Sigmoid colon (tissue), 7 donors: ENCODE data around the gene ELOA. TPM values are rescaled to one million over a fixed set of nuclear protein-coding genes. Genes with fewer than 3 reads are reported as not detected.
"Not testable (repeated sequence)": the region's sequence is repeated elsewhere in the genome, so short reads cannot be mapped to it uniquely, and the experiment has no call there.

Experiments used
- DNase-seq: peaks from one replicate; pipeline ENCODE4 v3.0.0-alpha.2; 2019
- H3K27ac ChIP-seq, 4 donors: fragments of 200-600 bp; sonication (generic); one replicate each; pipeline ENCODE4 v1.5.1; 2016 to 2019; ENCODE audit warnings: mild to moderate bottlenecking in 1 of 4
- H3K27me3 ChIP-seq, 3 donors: fragments of 200-600 bp; sonication (generic); one replicate each; pipeline ENCODE4 v1.5.1; 2019; ENCODE audit warnings: mild to moderate bottlenecking in 1 of 3
- H3K36me3 ChIP-seq, 4 donors: fragments of 200-600 bp; sonication (generic); one replicate each; pipeline ENCODE4 v1.5.1; 2016 to 2019
- H3K4me1 ChIP-seq, 4 donors: fragments of 200-600 bp; sonication (generic); one replicate each; pipeline ENCODE4 v1.5.1; 2017 to 2019
- H3K4me3 ChIP-seq, 4 donors: fragments of 200-600 bp; sonication (generic); one replicate each; pipeline ENCODE4 v1.5.1; 2017 to 2019; ENCODE audit warnings: mild to moderate bottlenecking in 2 of 4, moderate library complexity in 1 of 4
- H3K9me3 ChIP-seq, 4 donors: fragments of 200-600 bp in 3 of 4; sonication (generic) in 3 of 4; one replicate each; pipeline versions ENCODE4 v1.5.1 to v1.6.1; 2013 to 2019
- CTCF ChIP-seq, 4 experiments: fragments of 450-650 bp in 3 of 4; fragments of 200-600 bp in 1 of 4; IDR thresholded peaks; one replicate each; pipeline ENCODE4 v1.5.1; 2016 to 2019; ENCODE audit warnings: antibody characterized with exemption in 4 of 4, mild to moderate bottlenecking in 3 of 4, moderate library complexity in 2 of 4
- EP300 ChIP-seq, 4 donors: sonication (generic); formaldehyde crosslinking; IDR thresholded peaks; one replicate each; pipeline ENCODE4 v1.6.1; 2017; ENCODE audit warnings: antibody characterized with exemption in 4 of 4
- POLR2A ChIP-seq, 2 donors: fragments of 450-650 bp; IDR thresholded peaks; one replicate each; pipeline ENCODE4 v1.6.1; 2016; ENCODE audit warnings: antibody characterized with exemption in 2 of 2, mild to moderate bottlenecking in 2 of 2, moderate library complexity in 2 of 2
- POLR2AphosphoS5 ChIP-seq, 4 donors: sonication (generic); formaldehyde crosslinking; IDR thresholded peaks; one replicate each; pipeline ENCODE4 v1.6.1; 2017; ENCODE audit warnings: antibody characterized with exemption in 4 of 4
- WGBS, 2 donors: extraction: QIAGEN DNeasy Blood & Tissue Kit; methylation state at CpG; one replicate each; pipeline ENCODE4 v1.1.7; 2013; 5-methylcytosine and 5-hydroxymethylcytosine counted together
- intact Hi-C: fragments of 100-400 bp; cut with DNase I; formaldehyde crosslinking; loops from one replicate; pipeline ENCODE4 v1.15.1; 2023
- polyA plus RNA-seq, 3 donors: library from polyadenylated mRNA; stranded (reverse); fragments of 200-250 nt; gene quantifications; one replicate each; pipeline ENCODE4 v1.2.3, GENCODE V29; 2013
- total RNA-seq, 4 donors: library from RNA; depleted of rRNA; stranded (reverse); fragments of >200 nt; gene quantifications; one replicate each; pipeline ENCODE4 v1.1.0, GENCODE V29; 2016
- donor health status: healthy with polysubstance abuse.
- donor health status: Bipolar disorder and iron deficiency.
- donor health status: healthy.

Gene ELOA
- total and polyA plus RNA-seq, 7 donors, result 12.3 to 29.9 (median 25.7) TPM

DNA sequence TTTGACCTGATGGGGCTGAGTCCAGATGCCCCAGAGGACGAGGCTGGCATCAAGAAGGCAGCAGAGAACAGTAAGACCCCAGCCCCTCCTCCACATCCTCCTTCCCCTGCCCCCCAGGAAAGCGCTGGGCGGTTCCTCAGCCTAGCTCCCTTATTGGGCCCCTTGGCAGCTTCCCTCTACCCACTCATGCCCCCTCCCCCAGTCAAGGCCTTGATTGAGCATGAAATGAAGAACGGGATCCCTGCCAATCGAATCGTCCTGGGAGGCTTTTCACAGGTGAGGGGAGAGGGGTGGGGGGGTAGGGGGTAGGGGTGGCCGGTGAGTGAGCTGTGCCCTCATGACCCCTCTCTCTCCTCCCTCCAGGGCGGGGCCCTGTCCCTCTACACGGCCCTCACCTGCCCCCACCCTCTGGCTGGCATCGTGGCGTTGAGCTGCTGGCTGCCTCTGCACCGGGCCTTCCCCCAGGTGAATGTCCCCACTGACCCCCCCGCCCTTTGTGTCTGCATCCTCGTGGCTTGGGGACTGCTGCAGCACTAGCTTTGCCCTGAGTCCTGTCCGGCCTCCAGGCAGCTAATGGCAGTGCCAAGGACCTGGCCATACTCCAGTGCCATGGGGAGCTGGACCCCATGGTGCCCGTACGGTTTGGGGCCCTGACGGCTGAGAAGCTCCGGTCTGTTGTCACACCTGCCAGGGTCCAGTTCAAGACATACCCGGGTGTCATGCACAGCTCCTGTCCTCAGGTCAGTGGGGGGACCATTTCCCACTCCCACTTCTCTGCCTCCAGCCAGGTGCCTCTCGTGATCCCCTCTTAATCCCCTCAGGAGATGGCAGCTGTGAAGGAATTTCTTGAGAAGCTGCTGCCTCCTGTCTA is 50.8 kb downstream of the ELOA start:
- peak; percentile 55 for DNase-seq
- peaks cover 0 to 25% (median 8%) of the 10 kb centered on the region in 4 donors for H3K36me3 ChIP-seq
- TF ChIP-seq CTCF (IDR thresholded peaks at IDR 0.05) (no peak), POLR2A (IDR thresholded peaks at IDR 0.05) (no peak), EP300 (IDR thresholded peaks at IDR 0.05) (no peak), POLR2AphosphoS5 (IDR thresholded peaks at IDR 0.05) (no peak)
- 61 to 78% methylated on average over 21 of the region's 21 CpGs for WGBS, 2 donors
- H3K27me3 ChIP-seq, result no peaks in the 10 kb centered on the region
- peaks cover 0 to 41% (median 33%) of the 10 kb centered on the region in 4 donors for H3K4me1 ChIP-seq
- no peaks in the 10 kb centered on the region for H3K9me3 ChIP-seq
- H3K4me3 ChIP-seq, result no peak overlapping the region
- peak overlapping the region; percentile 12 to 82 (median 20) for H3K27ac ChIP-seq
- intact Hi-C loops, result no loop called here

DNA sequence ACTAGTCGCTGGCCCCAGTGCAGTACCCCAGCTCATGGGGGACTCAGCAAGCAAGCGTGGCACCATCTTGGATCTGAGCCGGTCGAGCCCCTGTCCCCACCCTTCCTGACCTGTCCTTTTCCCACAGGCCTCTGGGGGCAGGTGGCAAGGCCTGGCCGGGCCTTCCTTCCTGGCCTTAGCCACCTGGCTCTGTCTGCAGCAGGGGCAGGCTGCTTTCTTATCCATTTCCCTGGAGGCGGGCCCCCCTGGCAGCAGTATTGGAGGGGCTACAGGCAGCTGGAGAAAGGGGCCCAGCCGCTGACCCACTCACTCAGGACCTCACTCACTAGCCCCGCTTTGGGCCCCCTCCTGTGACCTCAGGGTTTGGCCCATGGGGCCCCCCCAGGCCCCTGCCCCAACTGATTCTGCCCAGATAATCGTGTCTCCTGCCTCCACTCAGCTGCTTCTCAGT is 51.5 kb downstream of the ELOA start:
- H3K27me3 ChIP-seq, DNase-seq, H3K27ac ChIP-seq, H3K4me3 ChIP-seq, intact Hi-C loops, H3K9me3 ChIP-seq: not testable (repeated sequence)
- Histone ChIP-seq H3K36me3 (peaks cover 0 to 25% (median 8%) of the 10 kb centered on the region in 4 donors), H3K4me1 (peaks cover 0 to 48% (median 40%) of the 10 kb centered on the region in 4 donors)
- 77 to 86% methylated on average over 9 of the region's 9 CpGs for WGBS, 2 donors

DNA sequence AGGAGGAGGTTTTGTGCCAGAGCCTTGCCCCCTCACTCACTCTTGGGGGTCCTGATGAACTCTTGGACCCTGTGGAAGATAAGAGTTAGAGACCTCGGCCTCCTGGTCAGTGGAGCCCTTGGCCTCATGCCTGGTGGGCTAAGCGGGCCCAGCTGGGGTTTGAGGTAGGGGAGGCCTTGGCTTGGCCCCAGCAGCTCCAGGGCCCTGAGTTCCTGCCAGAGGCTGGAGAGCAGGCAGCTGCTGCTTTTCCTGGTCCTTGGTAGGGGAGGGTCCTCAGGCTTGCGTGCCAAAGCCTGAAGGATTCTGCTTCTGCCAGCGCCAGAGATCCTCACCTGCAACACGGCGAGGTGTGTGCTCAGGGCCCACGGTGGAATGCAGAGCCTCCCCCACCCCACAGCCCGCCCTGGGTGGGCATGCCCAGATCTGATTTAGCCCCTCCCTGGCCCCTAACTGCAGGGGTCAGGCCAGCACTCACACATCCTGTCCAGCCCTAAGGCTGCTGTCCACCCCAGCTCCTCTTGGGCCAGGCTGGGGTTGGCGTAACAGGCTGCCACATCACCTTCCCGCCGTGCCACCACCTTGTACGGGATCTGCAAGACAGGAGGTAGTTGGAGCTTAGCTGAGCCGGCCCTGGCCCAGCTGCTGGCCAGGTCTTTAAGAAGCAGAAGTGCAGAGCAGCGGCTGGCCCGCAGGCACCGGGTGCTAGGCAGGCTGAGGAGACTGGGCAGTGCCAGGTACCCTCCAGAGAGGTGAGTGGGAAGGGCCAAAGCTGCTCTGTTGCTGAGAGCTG is 52.6 kb downstream of the ELOA start:
- peaks cover 0 to 47% (median 37%) of the 10 kb centered on the region in 4 donors for H3K4me1 ChIP-seq

DNA sequence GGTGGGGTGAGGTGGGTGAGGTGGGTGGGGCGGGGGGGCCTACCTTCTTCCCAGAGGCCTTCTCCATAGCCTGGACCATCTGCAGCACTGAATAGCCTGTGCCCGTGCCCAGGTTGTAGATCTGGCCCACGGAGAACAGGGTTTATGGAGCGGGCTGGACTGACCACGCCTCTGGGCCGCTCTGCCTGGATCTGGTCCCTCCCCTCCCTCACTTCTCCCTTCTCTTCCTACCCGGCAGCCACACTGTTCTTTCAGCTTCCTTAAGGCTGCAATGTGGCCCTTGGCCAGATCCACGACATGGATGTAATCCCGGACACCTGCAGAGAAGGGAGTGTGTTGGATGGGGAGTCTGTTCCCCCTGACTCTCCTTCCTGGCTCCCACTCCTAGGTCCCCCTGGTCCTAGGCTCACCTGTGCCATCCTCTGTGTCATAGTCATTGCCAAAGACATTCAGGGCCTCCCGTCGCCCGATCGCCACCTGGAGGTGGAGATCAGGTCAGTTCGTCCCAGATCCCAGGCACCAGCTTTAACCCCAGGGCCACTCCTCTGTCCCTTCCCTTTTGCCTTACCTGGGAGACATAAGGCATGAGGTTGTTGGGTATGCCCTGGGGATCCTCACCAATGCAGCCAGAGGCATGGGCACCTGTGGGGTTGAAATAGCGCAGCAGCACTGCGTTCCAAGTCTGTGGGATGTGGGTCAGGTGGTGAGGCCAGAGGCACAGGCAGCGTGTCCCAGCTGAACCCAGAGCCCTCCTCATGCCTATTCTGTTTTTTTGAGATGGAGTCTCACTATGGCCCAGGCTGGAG is 53.4 kb downstream of the ELOA start:
- Histone ChIP-seq H3K36me3 (peaks cover 0 to 25% (median 8%) of the 10 kb centered on the region in 4 donors), H3K27ac (no peak overlapping the region), H3K4me1 (peaks cover 0 to 50% (median 40%) of the 10 kb centered on the region in 4 donors), H3K4me3 (no peak overlapping the region), H3K27me3 (no peaks in the 10 kb centered on the region), H3K9me3 (no peaks in the 10 kb centered on the region)
- 30 to 64% methylated on average over 17 of the region's 17 CpGs for WGBS, 2 donors
- intact Hi-C loops, result no loop called here
- peak; percentile 66 for DNase-seq
- no peak for TF ChIP-seq POLR2A (IDR thresholded peaks at IDR 0.05)
- TF ChIP-seq POLR2AphosphoS5 (IDR thresholded peaks at IDR 0.05), result no peak
- TF ChIP-seq EP300 (IDR thresholded peaks at IDR 0.05), result no peak
- no peak for TF ChIP-seq CTCF (IDR thresholded peaks at IDR 0.05)

More for the DNA sequence above, 52.6 kb downstream of the ELOA start:
- Histone ChIP-seq H3K27ac (peak overlapping the region in 1 of 4 donors; percentile 7), H3K4me3 (no peak overlapping the region), H3K36me3 (peaks cover 0 to 25% (median 8%) of the 10 kb centered on the region in 4 donors), H3K27me3 (no peaks in the 10 kb centered on the region), H3K9me3 (no peaks in the 10 kb centered on the region)
- intact Hi-C loops, result no loop called here
- TF ChIP-seq EP300 (IDR thresholded peaks at IDR 0.05), result no peak
- no peak for TF ChIP-seq POLR2A (IDR thresholded peaks at IDR 0.05)
- no peak for TF ChIP-seq CTCF (IDR thresholded peaks at IDR 0.05)
- no peak for TF ChIP-seq POLR2AphosphoS5 (IDR thresholded peaks at IDR 0.05)
- WGBS, 2 donors, result 78 to 81% methylated on average over 16 of the region's 16 CpGs
- DNase-seq, result peak; percentile 65
